Neural cell (in vitro differentiated cells): ENCODE data around the gene ACACA. TPM values are rescaled to one million over a fixed set of nuclear protein-coding genes. Genes with fewer than 3 reads are reported as not detected.

Source experiments
- H2AFZ ChIP-seq: fragments of 200-600, 300-800 bp; sonication (generic), shearing (Covaris generic); 2 replicates; pipeline ENCODE4 v1.6.0; 2014; ENCODE audit warnings: low read depth, mild to moderate bottlenecking, antibody characterized with exemption, low read length, moderate library complexity
- H3F3A ChIP-seq: fragments of 200-600 bp; shearing (Covaris generic); 2 replicates; pipeline ENCODE4 v1.6.1; 2016; ENCODE audit warnings: mild to moderate bottlenecking, moderate library complexity, mixed read lengths, antibody characterized with exemption, low read length; ENCODE audit not compliant: insufficient read depth, poor library complexity, severe bottlenecking
- H3K27ac ChIP-seq: fragments of 200-600, 300-800 bp; sonication (generic), shearing (Covaris generic); 2 replicates; pipeline ENCODE4 v1.5.1; 2014; ENCODE audit warnings: mild to moderate bottlenecking, low read length, moderate library complexity
- H3K27me3 ChIP-seq: fragments of 300-800, 200-600 bp; sonication (generic), shearing (Covaris generic); 2 replicates; pipeline ENCODE4 v1.6.0; 2014; ENCODE audit warnings: mild to moderate bottlenecking, low read depth, low read length, moderate library complexity; ENCODE audit not compliant: insufficient read depth
- H3K36me3 ChIP-seq: fragments of 300-800, 200-600 bp; sonication (generic), shearing (Covaris generic); 2 replicates; pipeline ENCODE4 v1.5.1; 2014; ENCODE audit warnings: mild to moderate bottlenecking, antibody characterized with exemption, low read length, moderate library complexity; ENCODE audit not compliant: insufficient read depth
- H3K4me2 ChIP-seq: fragments of 300-800, 200-600 bp; sonication (generic), shearing (Covaris generic); 2 replicates; pipeline ENCODE4 v1.6.0; 2014; ENCODE audit warnings: mild to moderate bottlenecking, low read length
- H3K4me3 ChIP-seq: fragments of 300-800, 200-600 bp; sonication (generic), shearing (Covaris generic); 2 replicates; pipeline ENCODE4 v1.5.1; 2014; ENCODE audit warnings: mild to moderate bottlenecking, low read length, moderate library complexity
- H3K79me2 ChIP-seq: fragments of 200-600 bp; shearing (Covaris generic); replicated peaks from 2 replicates; pipeline ENCODE4 v1.6.0; 2014; ENCODE audit warnings: mild to moderate bottlenecking, low read length, moderate library complexity; ENCODE audit not compliant: insufficient read depth
- H3K9ac ChIP-seq: fragments of 300-800, 200-600 bp; sonication (generic), shearing (Covaris generic); 2 replicates; pipeline ENCODE4 v1.6.1; 2016; ENCODE audit warnings: mild to moderate bottlenecking, low read length, mixed read lengths
- H3K9me2 ChIP-seq: fragments of 200-600 bp; shearing (Covaris generic); 2 replicates; pipeline ENCODE4 v1.6.1; 2016; ENCODE audit warnings: mild to moderate bottlenecking, low read length, mixed read lengths; ENCODE audit not compliant: insufficient read depth
- H3K9me3 ChIP-seq: fragments of 200-600, 300-800 bp; sonication (generic), shearing (Covaris generic); 2 replicates; pipeline ENCODE4 v1.6.1; 2016; ENCODE audit warnings: mild to moderate bottlenecking, mixed run types, low read length, moderate library complexity, mixed read lengths
- H4K20me1 ChIP-seq: fragments of 200-600 bp; shearing (Covaris generic); 2 replicates; pipeline ENCODE4 v1.6.1; 2016; ENCODE audit warnings: mild to moderate bottlenecking, mixed run types; ENCODE audit not compliant: insufficient read depth
- CTCF ChIP-seq: fragments of 450-650 bp; IDR thresholded peaks from 2 replicates; pipeline ENCODE4 v1.5.1; 2014; ENCODE audit warnings: antibody characterized with exemption, mild to moderate bottlenecking, moderate library complexity; ENCODE audit not compliant: poor library complexity, severe bottlenecking
- EP300 ChIP-seq: fragments of 450-650 bp; conservative IDR thresholded peaks from 2 replicates; pipeline ENCODE4 v1.6.1; 2014; ENCODE audit warnings: antibody characterized with exemption, mild to moderate bottlenecking, moderate library complexity; ENCODE audit not compliant: poor library complexity, severe bottlenecking
- EZH2 ChIP-seq: fragments of 200-600, 300-800 bp; shearing (Covaris generic), sonication (generic); IDR thresholded peaks from 2 replicates; pipeline ENCODE4 v1.6.1; 2014; ENCODE audit warnings: antibody characterized with exemption, low read length, borderline replicate concordance, mild to moderate bottlenecking; ENCODE audit not compliant: insufficient read depth, poor library complexity, severe bottlenecking
- MXI1 ChIP-seq: fragments of 450-650 bp; conservative IDR thresholded peaks from 2 replicates; pipeline ENCODE4 v1.6.1; 2014; ENCODE audit warnings: antibody characterized with exemption, mild to moderate bottlenecking; ENCODE audit not compliant: poor library complexity, severe bottlenecking
- POLR2AphosphoS5 ChIP-seq: IDR thresholded peaks from 2 replicates; pipeline ENCODE4 v1.6.1; 2012
- RAD21 ChIP-seq: fragments of 450-650 bp; conservative IDR thresholded peaks from 2 replicates; pipeline ENCODE4 v1.6.1; 2014; ENCODE audit warnings: antibody characterized with exemption, mild to moderate bottlenecking, moderate library complexity
- REST ChIP-seq: IDR thresholded peaks from 2 replicates; pipeline ENCODE4 v1.6.1; 2012; ENCODE audit warnings: borderline replicate concordance
- SMC3 ChIP-seq: fragments of 450-650 bp; conservative IDR thresholded peaks from 2 replicates; pipeline ENCODE4 v1.6.1; 2014; ENCODE audit warnings: antibody characterized with exemption, mild to moderate bottlenecking, moderate library complexity; ENCODE audit not compliant: poor library complexity
- TAF1 ChIP-seq: IDR thresholded peaks from 2 replicates; pipeline ENCODE4 v1.6.1; 2012; ENCODE audit warnings: low read depth
- polyA plus RNA-seq: library from polyadenylated mRNA; depleted of rRNA; stranded (reverse); fragments of >200 nt; gene quantifications from 2 replicates; pipeline ENCODE4 v1.2.3, GENCODE V29; 2014

The ACACA gene
- polyA plus RNA-seq, 1 donor from 2014 or later, result 38.4 TPM

- Histone ChIP-seq H3K4me3 (no peak overlapping the region), H3K27me3 (no peaks in the 10 kb centered on the region)
These were observed 172.5 kb downstream of the ACACA start for GRCh38 chr17:37234106-37234505.

GRCh38 chr17:37233036-37233435 is 173.6 kb downstream of the ACACA start:
- H3K27me3 ChIP-seq, result no peaks in the 10 kb centered on the region
- H3K9me2 ChIP-seq, result no peaks in the 10 kb centered on the region
- H3K9me3 ChIP-seq, result no peaks in the 10 kb centered on the region
- peak overlapping the region; percentile 28 for H3K4me3 ChIP-seq
- TF ChIP-seq REST (no peak), POLR2AphosphoS5 (peak; percentile 11)
- no peak overlapping the region for H3K9ac ChIP-seq
- H3F3A ChIP-seq, result no peaks in the 10 kb centered on the region
- H3K4me2 ChIP-seq, result no peak overlapping the region
- H4K20me1 ChIP-seq, result no peaks in the 10 kb centered on the region
- H3K79me2 ChIP-seq, result no peaks in the 10 kb centered on the region
- H2AFZ ChIP-seq, result no peak overlapping the region
- peaks cover 4% of the 10 kb centered on the region for H3K36me3 ChIP-seq
- peak overlapping the region; percentile 41 for H3K27ac ChIP-seq

More at GRCh38 chr17:37234106-37234505, 172.5 kb downstream of the ACACA start:
- Histone ChIP-seq H3K9ac (no peak overlapping the region), H3K4me2 (no peak overlapping the region), H3F3A (no peaks in the 10 kb centered on the region), H3K36me3 (peaks cover 4% of the 10 kb centered on the region), H3K79me2 (no peaks in the 10 kb centered on the region), H2AFZ (no peak overlapping the region), H3K9me2 (no peaks in the 10 kb centered on the region), H3K9me3 (no peaks in the 10 kb centered on the region), H4K20me1 (no peaks in the 10 kb centered on the region), H3K27ac (no peak overlapping the region)
- TF ChIP-seq SMC3 (no peak), REST (no peak), EP300 (no peak), EZH2 (no peak), POLR2AphosphoS5 (no peak), MXI1 (no peak), TAF1 (no peak), CTCF (no peak), RAD21 (no peak)
